ENCODE results near the gene C16orf74. TPM values are rescaled to one million over a fixed set of nuclear protein-coding genes. Genes with fewer than 3 reads are reported as not detected.

C16orf74 gene
- total RNA-seq, 1 donor from 2014 or later = 4.7 TPM

DNA sequence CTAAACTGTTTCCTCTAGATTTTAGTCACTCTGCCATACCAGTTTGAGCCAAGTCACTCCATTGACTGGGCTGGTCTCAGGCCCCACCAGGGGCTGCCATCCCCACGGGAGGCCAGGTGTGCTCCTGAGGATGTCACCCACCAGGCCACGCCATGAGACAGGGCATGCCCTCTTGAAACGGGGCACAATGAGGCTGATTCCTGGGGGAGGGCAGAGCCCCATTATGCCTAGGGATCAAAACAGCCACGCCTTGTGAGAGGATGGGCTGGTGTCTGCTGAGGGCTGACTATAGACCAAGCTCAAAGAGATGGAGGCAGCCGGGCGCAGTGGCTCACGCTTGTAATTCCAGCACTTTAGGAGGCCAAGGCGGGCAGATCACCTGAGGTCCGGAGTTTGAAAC lies 83.6 kb downstream of the C16orf74 start:
- no peak overlapping the region for H3K9ac ChIP-seq (ENCODE audit: low read length)
- peaks cover 37% of the 10 kb centered on the region for H3K36me3 Mint-ChIP-seq (ENCODE audit: low read depth, unreplicated experiment)
- H3K4me3 ChIP-seq (ENCODE audit: insufficient read depth, low read depth, low read length) = no peak overlapping the region
- peaks cover 33% of the 10 kb centered on the region for H4K20me1 ChIP-seq (ENCODE audit: insufficient read depth, low read length)
- H3K36me3 ChIP-seq (ENCODE audit: insufficient read depth, low read length) = peaks cover 15% of the 10 kb centered on the region
- H3K27ac ChIP-seq (ENCODE audit: low read depth, low read length) = no peak overlapping the region
- H3K4me2 ChIP-seq (ENCODE audit: low read length) = no peak overlapping the region
- no peak for DNase-seq (ENCODE audit: low read depth)
- no peaks in the 10 kb centered on the region for H3K79me2 ChIP-seq (ENCODE audit: insufficient read depth, low read length)
- TF ChIP-seq, protein P1, sequence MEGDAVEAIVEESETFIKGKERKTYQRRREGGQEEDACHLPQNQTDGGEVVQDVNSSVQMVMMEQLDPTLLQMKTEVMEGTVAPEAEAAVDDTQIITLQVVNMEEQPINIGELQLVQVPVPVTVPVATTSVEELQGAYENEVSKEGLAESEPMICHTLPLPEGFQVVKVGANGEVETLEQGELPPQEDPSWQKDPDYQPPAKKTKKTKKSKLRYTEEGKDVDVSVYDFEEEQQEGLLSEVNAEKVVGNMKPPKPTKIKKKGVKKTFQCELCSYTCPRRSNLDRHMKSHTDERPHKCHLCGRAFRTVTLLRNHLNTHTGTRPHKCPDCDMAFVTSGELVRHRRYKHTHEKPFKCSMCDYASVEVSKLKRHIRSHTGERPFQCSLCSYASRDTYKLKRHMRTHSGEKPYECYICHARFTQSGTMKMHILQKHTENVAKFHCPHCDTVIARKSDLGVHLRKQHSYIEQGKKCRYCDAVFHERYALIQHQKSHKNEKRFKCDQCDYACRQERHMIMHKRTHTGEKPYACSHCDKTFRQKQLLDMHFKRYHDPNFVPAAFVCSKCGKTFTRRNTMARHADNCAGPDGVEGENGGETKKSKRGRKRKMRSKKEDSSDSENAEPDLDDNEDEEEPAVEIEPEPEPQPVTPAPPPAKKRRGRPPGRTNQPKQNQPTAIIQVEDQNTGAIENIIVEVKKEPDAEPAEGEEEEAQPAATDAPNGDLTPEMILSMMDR (IDR thresholded peaks at IDR 0.05; ENCODE audit: insufficient read depth, low read depth, low read length) = no peak
- no peak for TF ChIP-seq EZH2 (IDR thresholded peaks at IDR 0.05; ENCODE audit: insufficient read depth, low read length)
- no peaks in the 10 kb centered on the region for H3K9me3 Mint-ChIP-seq (ENCODE audit: unreplicated experiment)
- H3K27me3 Mint-ChIP-seq (ENCODE audit: low read depth, unreplicated experiment) = no peaks in the 10 kb centered on the region
- H3K9me3 ChIP-seq (ENCODE audit: insufficient read depth, low read depth, low read length) = no peaks in the 10 kb centered on the region
- no peak overlapping the region for H3K27ac Mint-ChIP-seq (ENCODE audit: unreplicated experiment)
- no peak for FAIRE-seq
- peaks cover 5% of the 10 kb centered on the region for H3K4me1 Mint-ChIP-seq (ENCODE audit: low read depth, unreplicated experiment)
- H2AFZ ChIP-seq (ENCODE audit: low read depth, low read length) = no peak overlapping the region
- H3K4me1 ChIP-seq (ENCODE audit: insufficient read depth, low read length) = no peaks in the 10 kb centered on the region
- no peak overlapping the region for H3K4me3 Mint-ChIP-seq (ENCODE audit: unreplicated experiment)
- H3K27me3 ChIP-seq (ENCODE audit: insufficient read depth, low read length) = no peaks in the 10 kb centered on the region

DNA sequence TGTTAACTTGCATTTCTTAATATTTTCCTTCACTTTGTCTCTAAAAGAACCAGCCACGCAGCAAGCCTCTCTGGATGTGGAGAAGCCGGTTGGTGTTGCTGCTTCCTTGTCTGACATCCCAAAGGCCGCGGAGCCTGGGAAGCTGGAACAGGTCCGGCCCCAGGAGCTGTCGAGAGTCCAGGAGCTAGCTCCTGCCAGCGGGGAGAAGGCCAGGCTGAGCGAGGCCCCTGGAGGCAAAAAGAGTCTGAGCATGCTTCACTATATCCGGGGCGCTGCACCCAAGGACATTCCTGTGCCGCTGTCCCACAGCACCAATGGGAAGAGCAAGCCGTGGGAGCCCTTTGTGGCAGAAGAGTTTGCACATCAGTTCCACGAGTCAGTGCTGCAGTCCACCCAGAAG lies 85.0 kb downstream of the C16orf74 start:
- DNase-seq (ENCODE audit: low read depth) (no peak), FAIRE-seq (no peak)
- Mint-ChIP-seq H3K27ac (ENCODE audit: unreplicated experiment) (no peak overlapping the region), H3K4me3 (ENCODE audit: unreplicated experiment) (no peak overlapping the region), H3K36me3 (ENCODE audit: low read depth, unreplicated experiment) (peaks cover 36% of the 10 kb centered on the region), H3K4me1 (ENCODE audit: low read depth, unreplicated experiment) (peaks cover 5% of the 10 kb centered on the region), H3K27me3 (ENCODE audit: low read depth, unreplicated experiment) (no peaks in the 10 kb centered on the region), H3K9me3 (ENCODE audit: unreplicated experiment) (no peaks in the 10 kb centered on the region)
- Histone ChIP-seq H3K79me2 (ENCODE audit: insufficient read depth, low read length) (no peaks in the 10 kb centered on the region), H3K4me3 (ENCODE audit: insufficient read depth, low read depth, low read length) (no peak overlapping the region), H3K9ac (ENCODE audit: low read length) (no peak overlapping the region), H3K27me3 (ENCODE audit: insufficient read depth, low read length) (no peaks in the 10 kb centered on the region), H3K4me2 (ENCODE audit: low read length) (no peak overlapping the region), H2AFZ (ENCODE audit: low read depth, low read length) (no peak overlapping the region), H3K4me1 (ENCODE audit: insufficient read depth, low read length) (no peaks in the 10 kb centered on the region), H4K20me1 (ENCODE audit: insufficient read depth, low read length) (peaks cover 28% of the 10 kb centered on the region), H3K36me3 (ENCODE audit: insufficient read depth, low read length) (peaks cover 11% of the 10 kb centered on the region), H3K9me3 (ENCODE audit: insufficient read depth, low read depth, low read length) (no peaks in the 10 kb centered on the region), H3K27ac (ENCODE audit: low read depth, low read length) (no peak overlapping the region)
- TF ChIP-seq, protein P1 (IDR thresholded peaks at IDR 0.05; ENCODE audit: insufficient read depth, low read depth, low read length) = no peak
- TF ChIP-seq EZH2 (IDR thresholded peaks at IDR 0.05; ENCODE audit: insufficient read depth, low read length) = no peak

DNA sequence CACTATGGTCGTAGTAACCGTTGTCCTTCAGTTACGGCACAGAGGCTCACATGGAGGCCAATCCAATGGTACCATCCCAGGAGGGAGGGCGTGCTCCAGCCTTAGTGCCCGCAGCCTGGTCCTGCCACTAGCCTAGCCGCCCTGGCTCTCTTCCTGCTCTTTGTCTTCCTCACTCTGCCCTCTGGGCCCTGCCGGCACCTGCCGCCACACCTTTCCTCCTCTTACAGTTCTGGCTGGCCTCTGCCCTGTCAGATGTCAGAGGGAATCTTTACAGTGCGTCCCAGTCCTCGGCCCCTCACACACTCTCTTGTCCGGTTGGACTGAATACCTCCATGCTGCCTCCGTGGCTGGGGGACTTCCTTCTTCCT lies 85.5 kb downstream of the C16orf74 start:
- H3K4me1 ChIP-seq (ENCODE audit: insufficient read depth, low read length) = no peaks in the 10 kb centered on the region
- no peaks in the 10 kb centered on the region for H3K79me2 ChIP-seq (ENCODE audit: insufficient read depth, low read length)
- peaks cover 36% of the 10 kb centered on the region for H3K36me3 Mint-ChIP-seq (ENCODE audit: low read depth, unreplicated experiment)
- H3K27me3 Mint-ChIP-seq (ENCODE audit: low read depth, unreplicated experiment) = no peaks in the 10 kb centered on the region
- H3K36me3 ChIP-seq (ENCODE audit: insufficient read depth, low read length) = peaks cover 9% of the 10 kb centered on the region
- no peak overlapping the region for H3K27ac ChIP-seq (ENCODE audit: low read depth, low read length)
- no peaks in the 10 kb centered on the region for H3K9me3 ChIP-seq (ENCODE audit: insufficient read depth, low read depth, low read length)
- H3K4me1 Mint-ChIP-seq (ENCODE audit: low read depth, unreplicated experiment) = peaks cover 5% of the 10 kb centered on the region
- DNase-seq (ENCODE audit: low read depth) = no peak
- no peak overlapping the region for H2AFZ ChIP-seq (ENCODE audit: low read depth, low read length)
- no peak for FAIRE-seq
- H3K4me3 Mint-ChIP-seq (ENCODE audit: unreplicated experiment) = no peak overlapping the region
- no peak overlapping the region for H3K27ac Mint-ChIP-seq (ENCODE audit: unreplicated experiment)
- no peak overlapping the region for H3K4me3 ChIP-seq (ENCODE audit: insufficient read depth, low read depth, low read length)
- H3K4me2 ChIP-seq (ENCODE audit: low read length) = no peak overlapping the region
- no peaks in the 10 kb centered on the region for H3K27me3 ChIP-seq (ENCODE audit: insufficient read depth, low read length)
- H3K9ac ChIP-seq (ENCODE audit: low read length) = no peak overlapping the region
- peaks cover 28% of the 10 kb centered on the region for H4K20me1 ChIP-seq (ENCODE audit: insufficient read depth, low read length)
- no peak for TF ChIP-seq EZH2 (IDR thresholded peaks at IDR 0.05; ENCODE audit: insufficient read depth, low read length)
- TF ChIP-seq, protein P1 (IDR thresholded peaks at IDR 0.05; ENCODE audit: insufficient read depth, low read depth, low read length) = no peak
- H3K9me3 Mint-ChIP-seq (ENCODE audit: unreplicated experiment) = no peaks in the 10 kb centered on the region
